ENCODE data around the gene BCL11A. TPM values are rescaled to one million over a fixed set of nuclear protein-coding genes. Genes with fewer than 3 reads are reported as not detected.

Gene BCL11A
- total RNA-seq, 1 donor from 2014 or later = 29.8 TPM

DNA sequence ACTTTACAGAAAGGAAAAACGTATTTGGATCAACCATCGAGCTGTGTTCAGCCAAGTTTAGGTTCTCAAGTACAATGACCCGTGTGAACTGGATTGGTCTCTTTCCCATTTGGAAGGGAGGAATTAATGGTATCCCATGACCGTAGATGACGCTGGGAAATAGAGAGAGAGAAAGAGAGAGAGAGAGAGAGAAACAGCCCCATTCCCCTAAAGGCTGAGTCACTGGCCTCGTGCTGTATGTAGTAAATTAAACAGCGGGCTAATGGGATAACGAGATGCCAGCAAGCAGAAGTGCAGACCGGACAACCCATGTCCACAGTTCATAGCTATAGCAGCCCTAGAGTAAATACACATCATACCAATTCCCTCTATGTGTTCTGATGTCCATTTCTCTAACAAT, 99.6 kb downstream of the BCL11A start:
- peaks cover 2% of the 10 kb centered on the region for H3K4me1 Mint-ChIP-seq (ENCODE audit: low read depth, unreplicated experiment)
- Histone ChIP-seq H2AFZ (ENCODE audit: low read depth, low read length) (no peak overlapping the region), H3K27ac (ENCODE audit: low read depth, low read length) (no peak overlapping the region)

GRCh38 chr2:60453301-60453700, 100.2 kb downstream of the BCL11A start:
- H2AFZ ChIP-seq (ENCODE audit: low read depth, low read length) = no peak overlapping the region
- no peak overlapping the region for H3K9ac ChIP-seq (ENCODE audit: low read length)
- H3K27ac ChIP-seq (ENCODE audit: low read depth, low read length) = no peak overlapping the region
- DNase-seq (ENCODE audit: low read depth) (no peak), FAIRE-seq (no peak)
- no peak overlapping the region for H3K4me3 ChIP-seq (ENCODE audit: insufficient read depth, low read depth, low read length)
- no peaks in the 10 kb centered on the region for H3K36me3 ChIP-seq (ENCODE audit: insufficient read depth, low read length)
- Mint-ChIP-seq H3K36me3 (ENCODE audit: low read depth, unreplicated experiment) (peaks cover 5% of the 10 kb centered on the region), H3K27ac (ENCODE audit: unreplicated experiment) (no peak overlapping the region), H3K27me3 (ENCODE audit: low read depth, unreplicated experiment) (no peaks in the 10 kb centered on the region), H3K4me3 (ENCODE audit: unreplicated experiment) (no peak overlapping the region), H3K9me3 (ENCODE audit: unreplicated experiment) (peaks cover 5% of the 10 kb centered on the region), H3K4me1 (ENCODE audit: low read depth, unreplicated experiment) (peaks cover 4% of the 10 kb centered on the region)
- no peaks in the 10 kb centered on the region for H3K9me3 ChIP-seq (ENCODE audit: insufficient read depth, low read depth, low read length)
- TF ChIP-seq, protein P1, sequence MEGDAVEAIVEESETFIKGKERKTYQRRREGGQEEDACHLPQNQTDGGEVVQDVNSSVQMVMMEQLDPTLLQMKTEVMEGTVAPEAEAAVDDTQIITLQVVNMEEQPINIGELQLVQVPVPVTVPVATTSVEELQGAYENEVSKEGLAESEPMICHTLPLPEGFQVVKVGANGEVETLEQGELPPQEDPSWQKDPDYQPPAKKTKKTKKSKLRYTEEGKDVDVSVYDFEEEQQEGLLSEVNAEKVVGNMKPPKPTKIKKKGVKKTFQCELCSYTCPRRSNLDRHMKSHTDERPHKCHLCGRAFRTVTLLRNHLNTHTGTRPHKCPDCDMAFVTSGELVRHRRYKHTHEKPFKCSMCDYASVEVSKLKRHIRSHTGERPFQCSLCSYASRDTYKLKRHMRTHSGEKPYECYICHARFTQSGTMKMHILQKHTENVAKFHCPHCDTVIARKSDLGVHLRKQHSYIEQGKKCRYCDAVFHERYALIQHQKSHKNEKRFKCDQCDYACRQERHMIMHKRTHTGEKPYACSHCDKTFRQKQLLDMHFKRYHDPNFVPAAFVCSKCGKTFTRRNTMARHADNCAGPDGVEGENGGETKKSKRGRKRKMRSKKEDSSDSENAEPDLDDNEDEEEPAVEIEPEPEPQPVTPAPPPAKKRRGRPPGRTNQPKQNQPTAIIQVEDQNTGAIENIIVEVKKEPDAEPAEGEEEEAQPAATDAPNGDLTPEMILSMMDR (IDR thresholded peaks at IDR 0.05; ENCODE audit: insufficient read depth, low read depth, low read length) = no peak
- TF ChIP-seq EZH2 (IDR thresholded peaks at IDR 0.05; ENCODE audit: insufficient read depth, low read length) = no peak
- H3K4me1 ChIP-seq (ENCODE audit: insufficient read depth, low read length) = no peaks in the 10 kb centered on the region
- no peaks in the 10 kb centered on the region for H4K20me1 ChIP-seq (ENCODE audit: insufficient read depth, low read length)
- no peaks in the 10 kb centered on the region for H3K27me3 ChIP-seq (ENCODE audit: insufficient read depth, low read length)
- no peak overlapping the region for H3K4me2 ChIP-seq (ENCODE audit: low read length)
- no peaks in the 10 kb centered on the region for H3K79me2 ChIP-seq (ENCODE audit: insufficient read depth, low read length)

More for the DNA sequence above, 99.6 kb downstream of the BCL11A start:
- Histone ChIP-seq H3K4me1 (ENCODE audit: insufficient read depth, low read length) (no peaks in the 10 kb centered on the region), H3K36me3 (ENCODE audit: insufficient read depth, low read length) (no peaks in the 10 kb centered on the region), H4K20me1 (ENCODE audit: insufficient read depth, low read length) (no peaks in the 10 kb centered on the region), H3K79me2 (ENCODE audit: insufficient read depth, low read length) (no peaks in the 10 kb centered on the region), H3K9me3 (ENCODE audit: insufficient read depth, low read depth, low read length) (no peaks in the 10 kb centered on the region), H3K27me3 (ENCODE audit: insufficient read depth, low read length) (no peaks in the 10 kb centered on the region), H3K4me3 (ENCODE audit: insufficient read depth, low read depth, low read length) (no peak overlapping the region), H3K9ac (ENCODE audit: low read length) (no peak overlapping the region), H3K4me2 (ENCODE audit: low read length) (no peak overlapping the region)
- TF ChIP-seq, protein P1 (IDR thresholded peaks at IDR 0.05; ENCODE audit: insufficient read depth, low read depth, low read length) = no peak
- TF ChIP-seq EZH2 (IDR thresholded peaks at IDR 0.05; ENCODE audit: insufficient read depth, low read length) = no peak
- no peak for DNase-seq (ENCODE audit: low read depth)
- Mint-ChIP-seq H3K27ac (ENCODE audit: unreplicated experiment) (no peak overlapping the region), H3K27me3 (ENCODE audit: low read depth, unreplicated experiment) (no peaks in the 10 kb centered on the region), H3K36me3 (ENCODE audit: low read depth, unreplicated experiment) (peaks cover 5% of the 10 kb centered on the region), H3K4me3 (ENCODE audit: unreplicated experiment) (no peak overlapping the region), H3K9me3 (ENCODE audit: unreplicated experiment) (peaks cover 5% of the 10 kb centered on the region)
- FAIRE-seq = no peak

DNA sequence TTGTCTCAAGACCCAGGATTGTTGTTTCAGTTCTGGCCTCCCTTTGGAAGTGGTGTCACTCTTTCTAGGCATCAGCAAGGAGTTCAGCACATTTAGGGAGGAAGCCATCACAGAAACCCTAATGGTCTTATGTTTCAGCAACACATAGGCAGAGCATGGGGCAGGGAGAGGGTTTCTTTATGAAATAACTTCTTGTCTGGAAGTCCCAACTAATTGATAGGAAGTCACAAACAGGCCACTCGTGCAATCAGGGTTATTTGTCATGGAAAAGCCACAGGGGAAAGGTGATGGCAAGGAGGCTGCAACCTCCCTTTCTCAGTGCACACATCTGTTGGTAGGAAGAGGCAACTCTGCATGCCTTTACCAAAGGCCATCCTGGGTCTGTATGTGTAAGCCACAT, 103.0 kb downstream of the BCL11A start:
- no peaks in the 10 kb centered on the region for H4K20me1 ChIP-seq (ENCODE audit: insufficient read depth, low read length)
- peaks cover 4% of the 10 kb centered on the region for H3K27me3 Mint-ChIP-seq (ENCODE audit: low read depth, unreplicated experiment)
- no peak overlapping the region for H3K4me3 Mint-ChIP-seq (ENCODE audit: unreplicated experiment)
- H3K36me3 Mint-ChIP-seq (ENCODE audit: low read depth, unreplicated experiment) = no peaks in the 10 kb centered on the region
- DNase-seq (ENCODE audit: low read depth) (no peak), FAIRE-seq (no peak)
- H3K36me3 ChIP-seq (ENCODE audit: insufficient read depth, low read length) = no peaks in the 10 kb centered on the region
- H3K4me3 ChIP-seq (ENCODE audit: insufficient read depth, low read depth, low read length) = no peak overlapping the region
- H3K27ac Mint-ChIP-seq (ENCODE audit: unreplicated experiment) = no peak overlapping the region
- peaks cover 4% of the 10 kb centered on the region for H3K4me1 Mint-ChIP-seq (ENCODE audit: low read depth, unreplicated experiment)
- TF ChIP-seq, protein P1 (IDR thresholded peaks at IDR 0.05; ENCODE audit: insufficient read depth, low read depth, low read length) = no peak
- TF ChIP-seq EZH2 (IDR thresholded peaks at IDR 0.05; ENCODE audit: insufficient read depth, low read length) = no peak
- no peaks in the 10 kb centered on the region for H3K4me1 ChIP-seq (ENCODE audit: insufficient read depth, low read length)
- no peaks in the 10 kb centered on the region for H3K9me3 ChIP-seq (ENCODE audit: insufficient read depth, low read depth, low read length)
- H3K27me3 ChIP-seq (ENCODE audit: insufficient read depth, low read length) = no peaks in the 10 kb centered on the region
- H3K79me2 ChIP-seq (ENCODE audit: insufficient read depth, low read length) = no peaks in the 10 kb centered on the region
- H3K4me2 ChIP-seq (ENCODE audit: low read length) = no peak overlapping the region
- no peaks in the 10 kb centered on the region for H3K9me3 Mint-ChIP-seq (ENCODE audit: unreplicated experiment)
- H2AFZ ChIP-seq (ENCODE audit: low read depth, low read length) = no peak overlapping the region
- no peak overlapping the region for H3K27ac ChIP-seq (ENCODE audit: low read depth, low read length)
- no peak overlapping the region for H3K9ac ChIP-seq (ENCODE audit: low read length)
